SK-N-SH (cell line): ENCODE results near the gene TEX30. TPM values are rescaled to one million over a fixed set of nuclear protein-coding genes. Genes with fewer than 3 reads are reported as not detected.

Experiments used
- CTCF ChIA-PET: fragments of 300-600, 350-600 bp; formaldehyde crosslinking; extraction: SDS; loops from one replicate; lab custom pipeline; 2021; lab: Yijun Ruan, JAX
- POLR2A ChIA-PET: fragments of 350-600 bp; sonication (Branson Sonifier 250); formaldehyde crosslinking; extraction: SDS; loops from one replicate; lab custom pipeline; 2020; ENCODE audit warnings: antibody characterized with exemption, inconsistent platforms; lab: Yijun Ruan, JAX
- DNase-seq: peaks from one replicate; pipeline ENCODE4 v3.0.0; 2012
- H2AFZ ChIP-seq: fragments of 200-600 bp; sonication (generic); 2 replicates; pipeline ENCODE4 v1.8.1; 2016; ENCODE audit warnings: antibody characterized with exemption, mild to moderate bottlenecking, low read depth
- H3F3A ChIP-seq: fragments of 200-600 bp; sonication (generic); replicated peaks from 2 replicates; pipeline ENCODE3; 2016; ENCODE audit warnings: antibody characterized with exemption, mild to moderate bottlenecking; ENCODE audit not compliant: insufficient read depth
- H3K27ac ChIP-seq, 2 experiments: fragments of 200-500 bp in 1 of 2; fragments of 200-600 bp in 1 of 2; sonication (Bioruptor generic) in 1 of 2; sonication (generic), shearing (Covaris generic) in 1 of 2; 2 replicates each; pipeline versions ENCODE4 v1.5.1 to v1.6.1; 2014 to 2016; ENCODE audit warnings: low read depth in 2 of 2, inconsistent platforms in 1 of 2, low read length in 1 of 2, mild to moderate bottlenecking in 1 of 2, mixed read lengths in 1 of 2
- H3K27me3 ChIP-seq: fragments of 200-600 bp; sonication (generic), shearing (Covaris generic); 2 replicates; pipeline ENCODE4 v1.6.1; 2016; ENCODE audit warnings: mixed run types; ENCODE audit not compliant: insufficient read depth
- H3K36me3 ChIP-seq, 2 experiments: fragments of 200-500 bp in 1 of 2; fragments of 200-600 bp in 1 of 2; sonication (Bioruptor generic) in 1 of 2; sonication (generic) in 1 of 2; replicated peaks in 1 of 2; 2 replicates each; pipeline versions ENCODE3 to v1.5.1; 2014 to 2016; ENCODE audit warnings: low read length in 1 of 2, mild to moderate bottlenecking in 1 of 2; ENCODE audit not compliant: insufficient read depth in 2 of 2, control insufficient read depth in 1 of 2
- H3K4me1 ChIP-seq, 2 experiments: fragments of 200-500 bp in 1 of 2; fragments of 200-600 bp in 1 of 2; sonication (Bioruptor generic) in 1 of 2; sonication (generic), shearing (Covaris generic) in 1 of 2; 2 replicates each; pipeline versions ENCODE4 v1.5.1 to v1.6.1; 2014 to 2016; ENCODE audit warnings: low read depth in 1 of 2, low read length in 1 of 2, mixed run types in 1 of 2; ENCODE audit not compliant: insufficient read depth in 2 of 2, control insufficient read depth in 1 of 2
- H3K4me2 ChIP-seq: fragments of 200-600 bp; sonication (generic), shearing (Covaris generic); 2 replicates; pipeline ENCODE4 v1.6.1; 2017; ENCODE audit warnings: mixed run types
- H3K4me3 ChIP-seq, 2 experiments: fragments of 200-500 bp in 1 of 2; fragments of 200-600 bp in 1 of 2; sonication (Bioruptor generic) in 1 of 2; sonication (generic), shearing (Covaris generic) in 1 of 2; 2 replicates each; pipeline versions ENCODE4 v1.5.1 to v1.8.1; 2014 to 2016; ENCODE audit warnings: low read depth in 2 of 2, inconsistent platforms in 1 of 2, low read length in 1 of 2, mild to moderate bottlenecking in 1 of 2, mixed read lengths in 1 of 2, moderate library complexity in 1 of 2
- H3K79me2 ChIP-seq: fragments of 200-600 bp; sonication (generic); 2 replicates; pipeline ENCODE4 v1.8.1; 2017; ENCODE audit warnings: mild to moderate bottlenecking; ENCODE audit not compliant: insufficient read depth
- H3K9ac ChIP-seq: fragments of 200-600 bp; sonication (generic); 2 replicates; pipeline ENCODE4 v1.6.1; 2017; ENCODE audit warnings: mixed run types
- H3K9me2 ChIP-seq: fragments of 200-600 bp; sonication (generic); 2 replicates; pipeline ENCODE4 v1.6.1; 2017; ENCODE audit warnings: mixed run types
- H3K9me3 ChIP-seq: fragments of 200-600 bp; sonication (generic); 2 replicates; pipeline ENCODE4 v1.6.1; 2017; ENCODE audit warnings: mixed run types, mild to moderate bottlenecking, moderate library complexity
- H4K20me1 ChIP-seq: fragments of 200-600 bp; sonication (generic); 2 replicates; pipeline ENCODE4 v1.6.1; 2017; ENCODE audit warnings: mild to moderate bottlenecking, mixed run types; ENCODE audit not compliant: insufficient read depth
- FOXM1 ChIP-seq: IDR thresholded peaks from 2 replicates; pipeline ENCODE4 v1.4.0; 2012; ENCODE audit warnings: low read depth, mild to moderate bottlenecking
- GATA2 ChIP-seq: sonication (generic); formaldehyde crosslinking; IDR thresholded peaks from 2 replicates; pipeline ENCODE4 v1.5.0; 2020; ENCODE audit warnings: mild to moderate bottlenecking, missing genetic modification reagents
- REST ChIP-seq: IDR thresholded peaks from 2 replicates; pipeline ENCODE4 v1.6.1; 2012; ENCODE audit warnings: mild to moderate bottlenecking, low read depth, low read length, moderate library complexity
- WGBS: methylation state at CpG from one replicate; pipeline ENCODE4 v1.1.6; 2017; ENCODE audit warnings: low lambda C conversion rate; 5-methylcytosine and 5-hydroxymethylcytosine counted together
- polyA plus RNA-seq, 3 experiments: library from polyadenylated mRNA; depleted of rRNA; stranded (reverse); fragments of >200 nt; gene quantifications; 2 replicates each; pipeline ENCODE4 v1.2.3, GENCODE V29; 2012
- TF ChIP-seq, protein P1 (sequence below): fragments of 150-350 bp; IDR thresholded peaks from 2 replicates; pipeline ENCODE4 v1.6.1; 2017; ENCODE audit warnings: antibody characterized with exemption, low read length, low read depth, borderline replicate concordance
- TF ChIP-seq, protein P2 (sequence below): IDR thresholded peaks from 2 replicates; pipeline ENCODE4 v1.4.0; 2012; ENCODE audit warnings: low read depth, borderline replicate concordance

TEX30 gene
- polyA plus RNA-seq, 1 of the 3 experiments (the other 2 are of a cell fraction) = 7.2 TPM

GRCh38 chr13:102772042-102772425 lies 1.6 kb downstream of the TEX30 start:
- ChIA-PET CTCF (no interaction called here), POLR2A (no interaction called here)
- TF ChIP-seq, protein P1, sequence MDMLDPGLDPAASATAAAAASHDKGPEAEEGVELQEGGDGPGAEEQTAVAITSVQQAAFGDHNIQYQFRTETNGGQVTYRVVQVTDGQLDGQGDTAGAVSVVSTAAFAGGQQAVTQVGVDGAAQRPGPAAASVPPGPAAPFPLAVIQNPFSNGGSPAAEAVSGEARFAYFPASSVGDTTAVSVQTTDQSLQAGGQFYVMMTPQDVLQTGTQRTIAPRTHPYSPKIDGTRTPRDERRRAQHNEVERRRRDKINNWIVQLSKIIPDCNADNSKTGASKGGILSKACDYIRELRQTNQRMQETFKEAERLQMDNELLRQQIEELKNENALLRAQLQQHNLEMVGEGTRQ = no peak
- TF ChIP-seq, protein P2, sequence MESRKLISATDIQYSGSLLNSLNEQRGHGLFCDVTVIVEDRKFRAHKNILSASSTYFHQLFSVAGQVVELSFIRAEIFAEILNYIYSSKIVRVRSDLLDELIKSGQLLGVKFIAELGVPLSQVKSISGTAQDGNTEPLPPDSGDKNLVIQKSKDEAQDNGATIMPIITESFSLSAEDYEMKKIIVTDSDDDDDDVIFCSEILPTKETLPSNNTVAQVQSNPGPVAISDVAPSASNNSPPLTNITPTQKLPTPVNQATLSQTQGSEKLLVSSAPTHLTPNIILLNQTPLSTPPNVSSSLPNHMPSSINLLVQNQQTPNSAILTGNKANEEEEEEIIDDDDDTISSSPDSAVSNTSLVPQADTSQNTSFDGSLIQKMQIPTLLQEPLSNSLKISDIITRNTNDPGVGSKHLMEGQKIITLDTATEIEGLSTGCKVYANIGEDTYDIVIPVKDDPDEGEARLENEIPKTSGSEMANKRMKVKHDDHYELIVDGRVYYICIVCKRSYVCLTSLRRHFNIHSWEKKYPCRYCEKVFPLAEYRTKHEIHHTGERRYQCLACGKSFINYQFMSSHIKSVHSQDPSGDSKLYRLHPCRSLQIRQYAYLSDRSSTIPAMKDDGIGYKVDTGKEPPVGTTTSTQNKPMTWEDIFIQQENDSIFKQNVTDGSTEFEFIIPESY = no peak
- TF ChIP-seq REST (no peak), FOXM1 (no peak)
- H3K27me3 ChIP-seq = no peaks in the 10 kb centered on the region
- H3F3A ChIP-seq = peaks cover 5% of the 10 kb centered on the region
- 93% methylated on average over 16 of the region's 16 CpGs for WGBS
- no peak for DNase-seq
- no peak overlapping the region for H3K27ac ChIP-seq
- H3K9me3 ChIP-seq = no peaks in the 10 kb centered on the region
- peak overlapping the region; percentile 89; the same call in 1 of the 2 replicates for H3K4me2 ChIP-seq
- H3K4me1 ChIP-seq = peaks cover 0 to 11% of the 10 kb centered on the region in 2 experiments; a peak in 2 of 4 replicates
- H3K36me3 ChIP-seq = peaks cover 4 to 5% of the 10 kb centered on the region in 2 experiments
- no peak overlapping the region for H3K9ac ChIP-seq
- H4K20me1 ChIP-seq = no peaks in the 10 kb centered on the region
- no peak overlapping the region; a peak in 1 of 4 replicates for H3K4me3 ChIP-seq
- no peaks in the 10 kb centered on the region for H3K9me2 ChIP-seq
- peak overlapping the region; percentile 91; the same call in 1 of the 2 replicates for H2AFZ ChIP-seq
- H3K79me2 ChIP-seq = peaks cover 21% of the 10 kb centered on the region; the same call in 1 of the 2 replicates

DNA sequence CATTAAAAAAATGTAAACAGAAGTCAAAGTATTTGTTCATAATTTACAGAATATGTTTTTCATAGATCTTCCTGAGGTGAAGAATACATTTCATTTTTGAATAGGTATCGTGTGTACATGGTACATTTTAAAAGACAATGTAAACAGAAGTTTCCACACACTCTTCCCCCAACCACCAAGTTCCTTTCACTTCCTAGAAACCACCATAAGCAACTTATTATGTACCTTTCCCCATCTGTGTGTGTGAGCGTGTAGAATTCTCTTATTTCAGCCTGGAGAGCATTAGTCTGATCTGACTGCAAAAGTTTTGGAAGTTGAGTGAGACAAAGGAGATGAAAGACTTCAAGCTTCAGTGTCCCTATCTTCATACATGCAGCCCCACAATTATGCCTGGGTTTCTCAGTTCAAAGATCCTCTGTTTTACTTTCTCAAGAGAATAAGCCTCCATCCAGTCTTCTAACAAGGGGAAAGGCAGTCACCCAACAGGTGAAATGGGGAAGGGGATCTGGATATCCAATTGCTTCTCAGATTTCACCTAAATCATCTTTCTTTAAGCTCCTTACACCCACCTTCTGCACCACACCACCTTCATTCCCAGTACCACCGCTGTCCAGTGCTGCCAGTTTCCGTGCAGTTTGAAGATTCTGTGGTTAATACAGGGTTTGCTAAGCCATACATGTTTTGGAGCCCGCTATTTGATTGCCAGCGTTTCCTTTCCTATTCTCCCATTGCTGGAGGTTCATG lies 2.1 kb downstream of the TEX30 start:
- H2AFZ ChIP-seq = no peak overlapping the region
- no peaks in the 10 kb centered on the region for H3K27me3 ChIP-seq
- peaks cover 7 to 8% of the 10 kb centered on the region in 2 experiments for H3K36me3 ChIP-seq
- peaks cover 0 to 11% of the 10 kb centered on the region in 2 experiments; a peak in 2 of 4 replicates for H3K4me1 ChIP-seq
- H3K9ac ChIP-seq = no peak overlapping the region
- no peaks in the 10 kb centered on the region for H4K20me1 ChIP-seq
- no peak overlapping the region for H3K27ac ChIP-seq
- DNase-seq = no peak
- H3K4me3 ChIP-seq = no peak overlapping the region
- POLR2A ChIA-PET = no interaction called here
- H3K79me2 ChIP-seq = peaks cover 21% of the 10 kb centered on the region; the same call in 1 of the 2 replicates
- TF ChIP-seq GATA2 (CRISPR knock-in tag) (no peak), REST (peak; percentile 68; the same call in 1 of the 2 replicates)
- no peaks in the 10 kb centered on the region for H3K9me3 ChIP-seq
- peaks cover 5% of the 10 kb centered on the region for H3F3A ChIP-seq
- no peak overlapping the region for H3K4me2 ChIP-seq
- no peaks in the 10 kb centered on the region for H3K9me2 ChIP-seq
- CTCF ChIA-PET = interaction anchor here (1.1 kb wide), 1 partner anchor 180 kb away, joined by 3 read pairs; no protein-coding TSS in a partner anchor
- 96% methylated on average over 6 of the region's 6 CpGs for WGBS
